Nephron progenitor cell (in vitro differentiated cells): ENCODE results near the gene TMEM117.

ENCODE experiments used
- DNase-seq: peaks from one replicate; pipeline ENCODE4 v3.0.0; 2021
- H3K27ac Mint-ChIP-seq: 2 replicates; pipeline ENCODE4 v1.8.0; 2021; ENCODE audit warnings: mild to moderate bottlenecking, moderate library complexity, mixed read lengths
- H3K27me3 Mint-ChIP-seq: 2 replicates; pipeline ENCODE4 v1.8.0; 2021; ENCODE audit warnings: mild to moderate bottlenecking, low read depth, mixed read lengths; ENCODE audit not compliant: poor library complexity
- H3K36me3 Mint-ChIP-seq: 2 replicates; pipeline ENCODE4 v1.8.0; 2021; ENCODE audit warnings: low read depth, mixed read lengths
- H3K4me1 Mint-ChIP-seq: 2 replicates; pipeline ENCODE4 v1.8.0; 2021; ENCODE audit warnings: mixed read lengths
- H3K4me3 Mint-ChIP-seq: 2 replicates; pipeline ENCODE4 v1.8.0; 2021; ENCODE audit warnings: mild to moderate bottlenecking, moderate library complexity, mixed read lengths
- H3K9me3 Mint-ChIP-seq: 2 replicates; pipeline ENCODE4 v1.8.0; 2021; ENCODE audit warnings: mild to moderate bottlenecking, moderate library complexity, mixed read lengths
- CTCF ChIP-seq: fragments of 200-600 bp; sonication (generic); IDR thresholded peaks from 2 replicates; pipeline ENCODE4 v1.5.0; 2021; ENCODE audit warnings: antibody characterized with exemption

Gene TMEM117

DNA sequence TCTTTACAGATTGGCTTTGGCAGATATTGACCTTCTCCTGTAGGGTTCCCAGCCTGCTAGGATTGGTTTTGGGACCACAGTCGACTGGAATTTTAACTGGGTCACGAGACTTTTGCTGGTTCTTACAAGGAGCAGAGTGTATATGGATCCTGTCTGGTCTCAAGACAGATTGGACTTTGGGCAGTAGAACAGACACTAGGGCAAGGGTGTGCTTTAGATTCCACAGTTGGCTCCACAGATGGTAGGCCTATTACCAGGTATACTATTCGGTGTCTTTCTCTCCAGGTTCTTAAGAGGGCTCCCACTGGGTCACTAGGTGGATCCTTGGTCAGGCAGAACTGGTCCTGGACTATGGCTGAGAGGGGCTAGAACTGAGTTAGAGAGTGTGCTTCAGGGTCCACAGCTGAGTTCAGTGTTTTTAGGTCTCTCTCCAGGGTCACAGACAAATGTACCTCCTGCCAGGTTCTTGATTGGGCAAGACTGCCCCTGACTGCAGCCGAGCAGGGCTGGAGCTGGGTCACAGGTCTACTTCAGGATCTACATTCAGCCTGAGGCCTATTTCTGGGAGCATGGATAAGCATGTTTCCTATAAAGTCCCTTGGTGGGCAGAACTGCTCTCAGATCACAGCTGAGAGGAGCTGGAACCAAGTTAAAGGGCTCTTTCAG lies 460.2 kb downstream of the TMEM117 start:
- Mint-ChIP-seq H3K36me3 (no peaks in the 10 kb centered on the region), H3K27ac (no peak overlapping the region), H3K9me3 (peaks cover 12% of the 10 kb centered on the region), H3K27me3 (peaks cover 3% of the 10 kb centered on the region), H3K4me3 (no peak overlapping the region), H3K4me1 (no peaks in the 10 kb centered on the region)
- DNase-seq: no peak
- no peak for TF ChIP-seq CTCF

DNA sequence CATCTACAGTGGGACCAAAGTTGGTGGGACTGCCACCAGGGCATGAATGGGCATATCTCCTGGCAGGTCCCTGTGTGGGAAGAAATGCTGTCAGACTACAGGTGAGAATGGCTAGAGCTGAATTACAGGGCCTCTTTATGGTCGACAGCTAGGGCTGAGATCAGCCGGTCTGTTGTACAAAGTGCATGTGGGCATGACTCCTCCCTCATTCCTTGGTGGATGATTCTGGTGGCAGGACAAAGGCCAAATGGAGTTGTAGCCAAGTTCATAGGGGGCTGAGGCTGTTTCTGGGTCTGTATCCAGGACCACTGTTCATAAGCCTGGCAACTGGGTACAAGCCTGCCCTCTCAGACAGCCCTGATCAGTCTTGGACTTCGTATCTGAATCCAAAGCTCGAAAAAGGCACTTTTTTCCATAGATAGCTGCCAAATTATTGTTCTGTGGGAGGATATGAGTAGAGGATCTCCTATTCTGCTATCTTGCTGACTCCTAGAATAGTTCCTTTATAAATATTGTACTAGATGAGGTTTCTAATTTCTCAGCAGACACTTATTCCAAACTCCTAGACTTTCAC lies 460.8 kb downstream of the TMEM117 start:
- DNase-seq: no peak
- no peak for TF ChIP-seq CTCF
- peaks cover 3% of the 10 kb centered on the region for H3K27me3 Mint-ChIP-seq
- H3K9me3 Mint-ChIP-seq: peaks cover 7% of the 10 kb centered on the region
- H3K4me3 Mint-ChIP-seq: no peak overlapping the region
- H3K27ac Mint-ChIP-seq: no peak overlapping the region
- no peaks in the 10 kb centered on the region for H3K4me1 Mint-ChIP-seq
- H3K36me3 Mint-ChIP-seq: no peaks in the 10 kb centered on the region

GRCh38 chr12:44299524-44299923 lies 463.6 kb downstream of the TMEM117 start:
- H3K36me3 Mint-ChIP-seq: no peaks in the 10 kb centered on the region
- TF ChIP-seq CTCF: no peak
- H3K4me3 Mint-ChIP-seq: no peak overlapping the region
- H3K27me3 Mint-ChIP-seq: peaks cover 3% of the 10 kb centered on the region
- H3K9me3 Mint-ChIP-seq: peaks cover 7% of the 10 kb centered on the region
- DNase-seq: no peak
- H3K4me1 Mint-ChIP-seq: no peaks in the 10 kb centered on the region
- H3K27ac Mint-ChIP-seq: peak overlapping the region; percentile 30

DNA sequence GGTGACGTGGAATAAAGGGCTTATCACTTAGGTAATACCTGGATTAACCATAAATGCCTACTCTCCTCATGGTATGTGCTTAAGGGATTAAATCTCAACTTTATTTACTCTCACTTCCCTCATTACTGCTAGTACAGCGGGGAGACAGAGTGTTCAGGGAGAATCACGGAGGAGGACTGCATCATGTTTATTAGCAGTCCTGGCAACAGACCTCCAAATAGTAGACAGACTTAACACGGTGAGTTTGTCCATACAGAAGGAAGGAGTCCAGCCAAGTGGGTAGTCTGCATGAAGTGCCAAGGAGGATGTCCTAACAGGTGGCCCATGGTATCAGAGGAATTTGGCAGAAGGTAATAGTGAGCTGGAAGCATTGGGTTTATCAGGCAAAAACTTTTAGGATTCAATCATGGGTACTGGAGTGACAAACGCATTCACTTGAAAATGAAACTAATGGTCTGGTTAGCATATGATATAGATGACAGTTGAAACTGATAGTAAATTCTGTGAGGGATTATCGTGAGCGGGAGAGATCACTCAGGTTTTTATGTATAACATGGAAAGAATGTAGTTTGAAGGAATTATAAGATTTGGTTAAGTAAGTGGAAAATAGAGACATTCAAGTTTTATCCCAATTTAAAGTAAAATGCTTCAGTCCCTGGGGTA lies 471.8 kb downstream of the TMEM117 start:
- peak overlapping the region; percentile 6 for H3K27ac Mint-ChIP-seq
- no peaks in the 10 kb centered on the region for H3K27me3 Mint-ChIP-seq
- no peak overlapping the region for H3K4me3 Mint-ChIP-seq
- no peak for TF ChIP-seq CTCF
- no peaks in the 10 kb centered on the region for H3K36me3 Mint-ChIP-seq
- H3K9me3 Mint-ChIP-seq: peaks cover 21% of the 10 kb centered on the region
- DNase-seq: no peak
- no peaks in the 10 kb centered on the region for H3K4me1 Mint-ChIP-seq

GRCh38 chr12:44313188-44313587 lies 477.3 kb downstream of the TMEM117 start:
- Mint-ChIP-seq H3K4me1 (no peaks in the 10 kb centered on the region), H3K9me3 (peaks cover 20% of the 10 kb centered on the region), H3K4me3 (no peak overlapping the region), H3K36me3 (no peaks in the 10 kb centered on the region), H3K27ac (no peak overlapping the region), H3K27me3 (no peaks in the 10 kb centered on the region)
- no peak for DNase-seq
- no peak for TF ChIP-seq CTCF
